GM13976 (cell line): ENCODE data around the gene ADAMTS7.

Source experiments
- DNase-seq: peaks from one replicate; pipeline ENCODE4 v3.0.0; 2012; ENCODE audit warnings: low spot score
- in situ Hi-C: fragments of 300-500 bp; cut with MboI; formaldehyde crosslinking; loops from one replicate; pipeline ENCODE4 v1.12.0; 2022; ENCODE audit warnings: low sequenced_read_pairs, mixed read lengths, inconsistent platforms; ENCODE audit not compliant: unreplicated experiment
- TF ChIP-seq, protein P1 (sequence below): IDR thresholded peaks from 2 replicates; pipeline ENCODE4 v1.5.1; 2012; ENCODE audit warnings: borderline replicate concordance, mild to moderate bottlenecking; ENCODE audit not compliant: insufficient read depth; ENCODE audit errors: extremely low read depth, missing control alignments, control extremely low read depth

The ADAMTS7 gene

DNA sequence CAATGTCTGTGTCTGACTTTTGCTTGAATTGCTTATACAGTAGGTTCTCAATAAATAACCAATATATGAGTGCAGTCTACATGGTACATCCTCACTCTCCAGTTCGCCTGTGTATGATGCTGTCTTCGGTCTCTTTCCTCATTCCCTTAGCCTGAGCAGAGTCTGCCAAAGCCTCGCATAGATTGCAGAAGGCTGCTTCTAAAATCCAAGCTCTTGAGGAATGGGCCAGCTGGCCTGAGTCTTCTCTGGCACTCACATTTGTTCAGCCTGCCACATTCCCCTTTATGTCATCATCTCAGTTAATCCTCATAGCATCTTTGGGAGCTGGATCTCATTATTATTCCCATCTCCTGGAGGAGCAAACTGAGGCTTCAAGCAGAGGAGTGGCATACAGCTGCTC, 27.2 kb upstream of the ADAMTS7 start:
- TF ChIP-seq, protein P1, sequence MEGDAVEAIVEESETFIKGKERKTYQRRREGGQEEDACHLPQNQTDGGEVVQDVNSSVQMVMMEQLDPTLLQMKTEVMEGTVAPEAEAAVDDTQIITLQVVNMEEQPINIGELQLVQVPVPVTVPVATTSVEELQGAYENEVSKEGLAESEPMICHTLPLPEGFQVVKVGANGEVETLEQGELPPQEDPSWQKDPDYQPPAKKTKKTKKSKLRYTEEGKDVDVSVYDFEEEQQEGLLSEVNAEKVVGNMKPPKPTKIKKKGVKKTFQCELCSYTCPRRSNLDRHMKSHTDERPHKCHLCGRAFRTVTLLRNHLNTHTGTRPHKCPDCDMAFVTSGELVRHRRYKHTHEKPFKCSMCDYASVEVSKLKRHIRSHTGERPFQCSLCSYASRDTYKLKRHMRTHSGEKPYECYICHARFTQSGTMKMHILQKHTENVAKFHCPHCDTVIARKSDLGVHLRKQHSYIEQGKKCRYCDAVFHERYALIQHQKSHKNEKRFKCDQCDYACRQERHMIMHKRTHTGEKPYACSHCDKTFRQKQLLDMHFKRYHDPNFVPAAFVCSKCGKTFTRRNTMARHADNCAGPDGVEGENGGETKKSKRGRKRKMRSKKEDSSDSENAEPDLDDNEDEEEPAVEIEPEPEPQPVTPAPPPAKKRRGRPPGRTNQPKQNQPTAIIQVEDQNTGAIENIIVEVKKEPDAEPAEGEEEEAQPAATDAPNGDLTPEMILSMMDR, result no peak
- no peak for DNase-seq
- in situ Hi-C loops, result no loop called here

DNA sequence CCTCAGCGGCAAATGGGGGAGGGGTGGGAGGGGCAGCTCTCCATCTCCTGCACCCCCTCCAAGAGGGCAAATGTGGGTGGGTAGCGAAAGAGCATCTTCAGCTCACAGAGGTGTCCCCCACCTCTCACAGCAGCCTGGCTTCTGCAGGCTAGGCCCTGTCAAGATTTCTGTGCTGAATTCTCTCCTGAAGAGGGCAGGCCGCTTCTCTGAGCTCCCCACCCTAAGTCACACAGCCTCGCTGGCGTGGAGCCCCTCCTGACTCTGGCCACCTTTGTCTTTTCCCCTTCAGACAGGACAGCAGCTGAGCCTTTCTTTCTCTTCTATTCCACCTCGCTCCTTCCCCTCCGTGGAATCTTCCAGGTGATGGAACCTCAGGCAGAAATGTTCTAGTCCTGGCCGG, 26.3 kb upstream of the ADAMTS7 start:
- TF ChIP-seq, protein P1, result no peak
- in situ Hi-C loops, result no loop called here
- DNase-seq, result no peak

GRCh38 chr15:78837131-78837530, 25.9 kb upstream of the ADAMTS7 start:
- in situ Hi-C loops, result no loop called here
- TF ChIP-seq, protein P1, result no peak

DNA sequence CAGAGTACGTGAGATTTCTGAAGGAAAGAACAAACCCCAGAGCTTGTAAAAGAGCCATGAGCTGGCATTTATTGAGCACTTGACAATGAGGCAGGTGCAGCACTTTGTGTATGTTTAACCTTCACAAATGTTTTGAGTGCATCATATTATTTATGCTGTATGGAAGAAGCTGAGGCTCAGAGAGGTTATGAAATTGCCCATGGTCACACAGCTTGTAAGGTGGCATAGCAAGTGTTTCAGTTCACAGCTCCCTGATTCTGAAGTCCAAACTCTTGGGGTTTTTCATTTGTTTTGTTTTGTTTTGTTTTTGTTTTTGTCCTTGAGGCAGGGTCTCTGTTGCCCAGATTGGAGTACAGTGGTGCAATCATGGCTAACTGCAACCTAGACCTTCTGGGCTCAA, 25.1 kb upstream of the ADAMTS7 start:
- TF ChIP-seq, protein P1, result no peak
- in situ Hi-C loops, result no loop called here
- no peak for DNase-seq

More at GRCh38 chr15:78837131-78837530, 25.9 kb upstream of the ADAMTS7 start:
- DNase-seq, result no peak

DNA sequence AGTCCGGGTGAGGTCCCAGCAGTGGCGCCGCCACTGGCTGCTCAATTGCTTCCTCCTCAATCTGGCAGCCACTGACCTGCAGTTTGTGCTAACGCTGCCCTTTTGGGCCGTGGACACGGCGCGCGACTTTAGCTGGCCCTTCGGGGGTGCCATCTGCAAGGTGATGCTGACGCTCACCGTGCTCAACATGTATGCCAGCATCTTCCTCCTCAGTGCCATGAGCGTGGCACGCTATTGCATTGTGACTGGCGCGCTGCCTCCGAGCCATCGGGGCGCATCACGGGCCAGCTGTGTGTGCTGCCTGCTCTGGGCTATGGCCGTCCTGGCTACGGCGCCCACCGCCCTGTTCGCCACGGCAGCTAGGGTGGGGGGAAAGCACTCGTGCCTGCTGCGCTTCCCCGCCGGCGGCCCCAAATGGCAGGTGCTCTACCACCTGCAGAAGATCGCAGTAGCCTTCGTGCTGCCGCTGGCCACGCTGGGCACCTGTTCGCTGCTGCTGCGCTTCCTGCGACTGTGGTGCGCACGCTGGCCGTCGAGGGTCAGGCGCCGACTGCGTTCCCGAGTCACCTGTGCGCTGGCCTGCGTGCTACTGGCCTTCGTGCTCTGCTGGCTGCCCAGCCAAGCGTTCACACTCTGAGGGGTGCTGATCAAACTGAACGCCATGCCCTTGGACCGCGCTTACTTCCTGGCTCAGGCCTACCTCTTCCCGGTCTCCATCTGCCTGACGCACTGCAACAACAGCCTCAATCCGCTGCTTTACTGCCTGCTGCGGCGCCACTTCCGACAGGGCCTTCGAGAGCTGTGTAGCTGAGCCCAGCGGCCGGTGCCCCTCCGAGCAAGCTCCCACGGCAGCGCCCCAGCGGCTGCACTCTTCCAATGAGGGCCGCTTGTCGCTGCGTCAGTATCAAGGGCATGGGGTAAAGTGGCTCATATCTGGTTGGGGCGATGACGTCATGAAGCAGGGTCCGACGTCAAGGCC, 20.3 kb upstream of the ADAMTS7 start:
- TF ChIP-seq, protein P1, result no peak
- DNase-seq, result no peak
- in situ Hi-C loops, result no loop called here

DNA sequence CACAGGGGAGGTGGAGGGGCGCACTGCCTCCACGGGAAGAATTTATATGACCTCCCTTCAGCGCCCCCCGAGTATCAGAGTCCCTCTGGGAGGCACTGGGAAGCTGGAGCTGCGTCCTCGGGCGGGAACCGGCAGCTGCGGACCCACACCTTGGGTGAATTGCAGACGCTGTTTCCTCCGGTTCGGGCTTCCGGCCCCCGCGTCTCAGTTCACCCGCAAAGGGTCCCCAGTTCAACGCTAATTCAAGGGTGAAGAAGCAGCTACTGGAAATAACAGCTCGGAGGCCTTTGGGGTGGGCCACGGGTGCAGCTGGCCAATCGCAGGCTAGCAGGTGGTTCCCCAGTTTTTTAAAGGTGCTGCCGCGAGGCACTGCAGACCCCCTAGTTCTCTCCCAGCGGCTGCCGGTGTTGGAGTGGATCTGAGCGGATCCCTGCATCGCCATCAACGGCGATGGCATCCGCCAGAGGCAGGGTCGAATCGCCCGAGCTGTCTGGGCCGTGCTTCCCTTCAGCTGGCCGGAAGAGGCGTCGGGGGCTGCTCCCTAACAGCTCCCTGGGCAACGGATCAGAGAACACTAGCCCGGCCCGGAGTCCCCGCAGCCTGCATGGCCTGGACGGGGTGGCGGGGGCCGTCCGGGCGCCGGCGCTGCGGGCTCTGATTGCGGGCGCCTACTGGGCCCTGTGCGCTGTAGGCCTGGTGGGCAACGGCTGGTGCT, 19.4 kb upstream of the ADAMTS7 start:
- TF ChIP-seq, protein P1, result no peak
- in situ Hi-C loops, result no loop called here
- DNase-seq, result peak; percentile 58
